Spleen (tissue), 7 donors: Measurements from ENCODE around the gene NOXA1.

Source experiments
- CTCF ChIP-seq, 11 experiments: fragments of 200-600 bp in 7 of 11; fragments of 450-650 bp in 4 of 11; sonication (generic) in 4 of 11; IDR thresholded peaks in 8 of 11; conservative IDR thresholded peaks in 3 of 11; 1 replicate in 7 of 11; 2 replicates in 4 of 11; pipeline versions ENCODE4 v1.4.0 to v1.8.0; 2016 to 2021; ENCODE audit warnings: antibody characterized with exemption in 11 of 11, inconsistent platforms in 4 of 11, mild to moderate bottlenecking in 1 of 11
- POLR2A ChIP-seq, 3 donors: fragments of 450-650 bp; IDR thresholded peaks; one replicate each; pipeline ENCODE4 v1.5.1; 2017; ENCODE audit warnings: antibody characterized with exemption in 3 of 3, mild to moderate bottlenecking in 1 of 3
- donor health status: DM: no; HTN: no; CAD: no; lungs with moderate emphysema.
- donor health status: DM: no; HTN: no; CAD: no.
- donor health status: DM: no; HTN: no; CAD: no.

- TF ChIP-seq POLR2A (IDR thresholded peaks at IDR 0.05), result no peak
- TF ChIP-seq CTCF (IDR thresholded peaks at IDR 0.05 in 8 of 11, conservative IDR thresholded peaks at IDR 0.05 in 3 of 11), result no peak
These were observed 42.6 kb upstream of the NOXA1 start for GRCh38 chr9:137380606-137381005.
